Nephron progenitor cell (in vitro differentiated cells): ENCODE data around the gene PPP1R1B.

ENCODE experiments used
- DNase-seq: peaks from one replicate; pipeline ENCODE4 v3.0.0; 2021
- H3K27ac Mint-ChIP-seq: 2 replicates; pipeline ENCODE4 v1.8.0; 2021; ENCODE audit warnings: mild to moderate bottlenecking, moderate library complexity, mixed read lengths
- H3K27me3 Mint-ChIP-seq: 2 replicates; pipeline ENCODE4 v1.8.0; 2021; ENCODE audit warnings: mild to moderate bottlenecking, low read depth, mixed read lengths; ENCODE audit not compliant: poor library complexity
- H3K36me3 Mint-ChIP-seq: 2 replicates; pipeline ENCODE4 v1.8.0; 2021; ENCODE audit warnings: low read depth, mixed read lengths
- H3K4me1 Mint-ChIP-seq: 2 replicates; pipeline ENCODE4 v1.8.0; 2021; ENCODE audit warnings: mixed read lengths
- H3K4me3 Mint-ChIP-seq: 2 replicates; pipeline ENCODE4 v1.8.0; 2021; ENCODE audit warnings: mild to moderate bottlenecking, moderate library complexity, mixed read lengths
- H3K9me3 Mint-ChIP-seq: 2 replicates; pipeline ENCODE4 v1.8.0; 2021; ENCODE audit warnings: mild to moderate bottlenecking, moderate library complexity, mixed read lengths
- TF ChIP-seq, protein P1 (sequence below): fragments of 200-600 bp; sonication (generic); IDR thresholded peaks from 2 replicates; pipeline ENCODE4 v1.5.0; 2021; ENCODE audit warnings: antibody characterized with exemption

The PPP1R1B gene

DNA sequence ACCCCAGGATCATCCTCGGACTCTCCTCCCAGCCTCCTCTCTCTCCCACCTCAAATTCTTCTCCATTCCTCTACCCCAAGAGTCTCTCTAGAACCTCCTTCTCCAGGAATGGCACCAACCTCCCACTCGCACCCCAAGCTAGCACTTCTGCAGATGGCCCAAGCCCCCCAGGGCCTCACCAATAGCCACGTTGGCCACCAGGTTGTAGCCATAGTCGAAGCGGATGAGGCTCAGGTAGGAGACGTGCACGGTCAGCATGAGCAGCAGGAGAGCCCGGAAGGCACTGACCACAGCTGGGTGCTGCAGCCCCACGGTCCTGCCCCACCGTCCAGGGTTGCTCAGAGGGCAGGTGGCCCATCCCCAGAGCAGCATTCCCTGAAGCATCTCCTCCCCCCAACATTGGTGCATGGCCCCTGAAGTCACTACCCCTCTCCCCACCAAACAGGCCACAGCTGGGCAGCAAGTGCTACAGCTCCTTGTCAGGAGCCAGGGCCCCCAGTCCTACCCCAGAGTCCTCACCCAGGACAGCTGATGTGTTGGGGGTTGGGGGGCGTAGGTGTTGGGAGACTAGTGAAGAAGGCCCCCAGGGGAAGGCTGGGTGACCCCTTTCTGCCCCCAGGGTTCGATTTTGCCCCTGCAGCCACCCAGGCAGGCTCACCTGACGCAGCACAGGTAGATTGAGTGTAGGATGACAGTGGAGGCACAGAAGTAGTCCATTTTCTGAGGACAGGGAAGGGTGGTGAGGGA lies 46.8 kb downstream of the PPP1R1B start:
- H3K4me1 Mint-ChIP-seq = peaks cover 37% of the 10 kb centered on the region
- H3K9me3 Mint-ChIP-seq = no peaks in the 10 kb centered on the region
- DNase-seq = no peak
- no peak overlapping the region for H3K4me3 Mint-ChIP-seq
- TF ChIP-seq, protein P1, sequence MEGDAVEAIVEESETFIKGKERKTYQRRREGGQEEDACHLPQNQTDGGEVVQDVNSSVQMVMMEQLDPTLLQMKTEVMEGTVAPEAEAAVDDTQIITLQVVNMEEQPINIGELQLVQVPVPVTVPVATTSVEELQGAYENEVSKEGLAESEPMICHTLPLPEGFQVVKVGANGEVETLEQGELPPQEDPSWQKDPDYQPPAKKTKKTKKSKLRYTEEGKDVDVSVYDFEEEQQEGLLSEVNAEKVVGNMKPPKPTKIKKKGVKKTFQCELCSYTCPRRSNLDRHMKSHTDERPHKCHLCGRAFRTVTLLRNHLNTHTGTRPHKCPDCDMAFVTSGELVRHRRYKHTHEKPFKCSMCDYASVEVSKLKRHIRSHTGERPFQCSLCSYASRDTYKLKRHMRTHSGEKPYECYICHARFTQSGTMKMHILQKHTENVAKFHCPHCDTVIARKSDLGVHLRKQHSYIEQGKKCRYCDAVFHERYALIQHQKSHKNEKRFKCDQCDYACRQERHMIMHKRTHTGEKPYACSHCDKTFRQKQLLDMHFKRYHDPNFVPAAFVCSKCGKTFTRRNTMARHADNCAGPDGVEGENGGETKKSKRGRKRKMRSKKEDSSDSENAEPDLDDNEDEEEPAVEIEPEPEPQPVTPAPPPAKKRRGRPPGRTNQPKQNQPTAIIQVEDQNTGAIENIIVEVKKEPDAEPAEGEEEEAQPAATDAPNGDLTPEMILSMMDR = no peak
- no peak overlapping the region for H3K27ac Mint-ChIP-seq
- H3K36me3 Mint-ChIP-seq = no peaks in the 10 kb centered on the region
- peaks cover 20% of the 10 kb centered on the region for H3K27me3 Mint-ChIP-seq

DNA sequence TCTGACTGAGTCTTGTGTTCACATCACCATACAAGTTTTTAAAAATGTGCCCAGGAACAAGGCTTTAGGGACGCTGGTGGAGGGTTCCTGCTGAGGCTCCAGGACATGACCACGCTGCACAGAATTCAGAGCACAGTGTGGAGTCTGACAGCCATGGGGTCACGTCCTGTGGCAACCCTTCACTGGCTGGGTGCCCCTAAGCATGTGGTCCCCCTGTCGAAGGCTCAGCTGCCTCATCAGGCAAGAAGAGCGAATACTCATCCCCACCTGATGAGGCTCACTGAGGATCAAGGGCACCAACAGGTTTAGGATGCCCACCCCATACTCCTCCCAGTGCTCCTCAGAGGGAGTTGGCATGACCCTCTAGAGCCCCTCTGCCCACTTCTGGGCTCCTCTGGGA lies 47.4 kb downstream of the PPP1R1B start:
- Mint-ChIP-seq H3K36me3 (no peaks in the 10 kb centered on the region), H3K4me1 (peaks cover 38% of the 10 kb centered on the region), H3K27ac (no peak overlapping the region), H3K4me3 (no peak overlapping the region), H3K9me3 (no peaks in the 10 kb centered on the region), H3K27me3 (peaks cover 13% of the 10 kb centered on the region)
- DNase-seq = no peak
- TF ChIP-seq, protein P1 = no peak

DNA sequence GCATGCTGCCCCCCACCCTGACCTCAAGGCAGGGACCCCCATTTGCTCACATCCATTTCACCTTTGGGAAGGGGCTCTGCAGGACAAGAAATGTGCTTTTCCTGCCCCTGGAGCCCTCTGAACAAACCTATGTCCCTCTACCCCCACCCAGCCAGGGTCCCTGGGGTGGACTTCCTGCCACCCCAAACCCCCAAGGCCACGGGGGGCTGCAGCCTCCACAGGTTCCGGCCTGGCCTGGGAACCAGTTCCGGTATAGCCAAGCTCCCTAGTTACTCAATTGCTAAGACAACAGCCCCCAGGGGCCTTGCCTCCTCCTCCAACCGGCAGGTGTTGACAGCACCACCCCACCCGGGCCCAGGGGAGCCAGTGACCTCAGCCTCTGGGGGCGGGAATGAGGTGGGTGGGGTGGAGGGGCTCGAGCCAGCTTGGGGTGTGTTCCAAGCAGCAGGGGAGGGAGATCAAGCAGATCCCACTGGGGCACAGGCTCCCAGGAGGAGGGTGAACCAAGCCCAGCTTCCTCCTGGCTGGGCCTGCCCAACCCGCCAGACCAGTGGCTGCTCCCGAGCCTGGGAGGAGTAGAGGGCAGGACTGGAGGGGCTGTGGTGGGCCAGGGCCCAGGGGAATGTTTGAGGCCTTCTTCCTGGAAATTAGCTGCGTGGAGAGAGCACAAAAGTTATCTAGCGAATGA lies 48.1 kb downstream of the PPP1R1B start:
- Mint-ChIP-seq H3K4me1 (peaks cover 34% of the 10 kb centered on the region), H3K9me3 (no peaks in the 10 kb centered on the region), H3K27ac (peak overlapping the region; percentile 87), H3K36me3 (no peaks in the 10 kb centered on the region), H3K27me3 (peaks cover 7% of the 10 kb centered on the region), H3K4me3 (no peak overlapping the region)
- no peak for DNase-seq
- TF ChIP-seq, protein P1 = no peak

DNA sequence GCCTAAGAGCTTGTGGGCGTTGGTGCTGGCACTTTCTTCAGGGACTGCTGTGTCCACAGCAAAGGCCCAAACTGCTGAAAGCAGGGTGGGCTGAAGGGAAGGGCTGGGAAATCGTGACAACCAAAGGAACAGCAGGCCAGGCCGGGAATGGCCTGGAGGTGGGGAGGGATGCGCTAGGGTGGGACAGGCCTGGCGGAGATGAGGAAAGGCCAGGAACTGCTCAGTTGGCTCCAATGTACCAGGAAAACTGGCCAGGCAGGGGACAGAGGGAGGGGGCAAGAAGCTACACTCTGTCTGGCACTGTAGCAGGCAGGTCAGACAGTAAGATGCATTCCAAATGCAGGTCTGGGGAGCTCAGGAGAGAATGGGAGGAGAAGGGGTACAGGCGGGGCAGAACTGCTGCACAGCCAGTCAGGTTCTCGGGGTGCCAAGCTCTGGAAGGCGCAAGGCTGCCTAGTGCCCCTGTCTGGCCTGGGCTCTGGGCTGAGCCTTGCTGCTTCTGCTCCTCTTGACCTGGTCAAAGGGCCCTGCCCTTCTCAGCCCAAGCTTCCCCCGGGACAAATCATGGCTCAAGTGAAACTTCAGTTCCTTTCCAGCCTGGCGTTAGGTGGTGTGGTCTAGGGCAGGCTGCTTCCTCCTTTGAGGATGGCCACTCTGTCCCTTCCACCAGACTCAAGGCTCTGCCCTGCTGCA lies 48.8 kb downstream of the PPP1R1B start:
- no peak for DNase-seq
- H3K36me3 Mint-ChIP-seq = no peaks in the 10 kb centered on the region
- peak overlapping the region; percentile 87 for H3K27ac Mint-ChIP-seq
- H3K4me3 Mint-ChIP-seq = no peak overlapping the region
- TF ChIP-seq, protein P1 = no peak
- H3K4me1 Mint-ChIP-seq = peaks cover 34% of the 10 kb centered on the region
- peaks cover 2% of the 10 kb centered on the region for H3K27me3 Mint-ChIP-seq
- no peaks in the 10 kb centered on the region for H3K9me3 Mint-ChIP-seq

DNA sequence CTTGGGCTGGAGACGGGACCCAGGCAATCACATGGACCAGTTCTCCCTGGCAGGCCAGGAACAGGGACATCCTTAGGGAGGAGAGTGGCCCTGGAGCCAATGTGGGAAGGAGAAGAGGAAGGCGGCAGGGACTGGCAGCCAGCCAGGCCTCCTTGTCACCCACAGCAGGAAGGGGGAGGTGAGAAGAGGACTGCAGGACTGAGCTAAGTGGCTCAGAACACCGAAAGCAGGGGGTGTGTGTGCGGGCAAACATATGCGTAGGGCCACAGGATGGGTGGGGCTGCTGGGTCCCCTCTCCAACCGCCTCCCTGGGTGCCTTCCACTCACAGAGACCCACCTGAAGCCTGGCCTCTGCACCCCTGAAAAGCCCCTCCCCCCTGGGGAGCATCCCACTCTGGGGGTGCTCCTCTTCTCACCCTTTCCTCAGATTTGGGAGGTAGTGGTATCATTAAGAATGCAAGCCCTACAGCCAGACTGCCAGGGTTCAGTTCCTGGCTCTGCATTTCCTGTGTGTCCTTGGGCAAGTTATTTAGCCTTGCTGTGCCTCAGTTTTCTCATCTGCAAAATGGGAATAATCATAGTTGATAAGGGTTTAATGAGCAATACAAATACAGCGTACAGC lies 49.6 kb downstream of the PPP1R1B start:
- Mint-ChIP-seq H3K36me3 (no peaks in the 10 kb centered on the region), H3K4me3 (no peak overlapping the region), H3K9me3 (no peaks in the 10 kb centered on the region), H3K4me1 (peaks cover 34% of the 10 kb centered on the region), H3K27ac (no peak overlapping the region), H3K27me3 (peaks cover 4% of the 10 kb centered on the region)
- no peak for DNase-seq
- TF ChIP-seq, protein P1 = no peak
